HepG2 (cell line): Measurements from ENCODE around the gene SLC36A3. TPM values are rescaled to one million over a fixed set of nuclear protein-coding genes. Genes with fewer than 3 reads are reported as not detected.

Experiments
- ATAC-seq: fragments of 200-7000 bp; cut with Tn5 transposase; 3 replicates; pipeline ENCODE4 v1.9.1; 2020; ENCODE audit warnings: mild to moderate bottlenecking, moderate library complexity
- BruUV-seq: library from RNA; stranded (reverse); fragments of 400-500 nt; replicated peaks from 2 replicates; lab custom pipeline; 2021; lab: Mats Ljungman, UMichigan
- CTCF ChIA-PET: fragments of 300-600 bp; formaldehyde crosslinking; extraction: SDS; loops from one replicate; lab custom pipeline; 2021; ENCODE audit warnings: low total read pairs, inconsistent platforms, low intra/inter-chr PET ratio; lab: Yijun Ruan, JAX
- POLR2A ChIA-PET: fragments of 350-600 bp; sonication (Branson Sonifier 250); formaldehyde crosslinking; loops from one replicate; lab custom pipeline; 2020; ENCODE audit warnings: antibody characterized with exemption, inconsistent platforms; lab: Yijun Ruan, JAX
- DNase-seq: peaks from one replicate; pipeline ENCODE4 v3.0.0-alpha.2; 2015; ENCODE audit warnings: low spot score
- FAIRE-seq: peaks from 3 replicates; lab custom pipeline; 2011; peaks lifted over from hg19 to GRCh38; lab: Jason Lieb, UNC
- H2AFZ ChIP-seq: one replicate; pipeline ENCODE4 v1.6.1; 2011; ENCODE audit warnings: low read length, inconsistent platforms
- H3K27ac ChIP-seq: fragments of 300-600 bp; 3 replicates; pipeline ENCODE4 v1.8.0; 2011; ENCODE audit warnings: mixed run types, mild to moderate bottlenecking, mixed read lengths, low read length, inconsistent platforms; ENCODE audit not compliant: insufficient read depth; ENCODE audit errors: extremely low read length
- H3K27me3 ChIP-seq, 2 experiments: fragments of 200-600 bp in 1 of 2; 2 replicates in 1 of 2; 3 replicates in 1 of 2; pipeline versions ENCODE4 v1.6.0 to v1.8.0; 2011; ENCODE audit warnings: low read length in 2 of 2, mild to moderate bottlenecking in 2 of 2, moderate library complexity in 2 of 2, inconsistent platforms in 1 of 2; ENCODE audit not compliant: insufficient read depth in 2 of 2, control insufficient read depth in 1 of 2
- H3K36me3 ChIP-seq, 2 experiments: fragments of 200-600 bp in 1 of 2; replicated peaks in 1 of 2; 2 replicates in 1 of 2; 3 replicates in 1 of 2; pipeline versions ENCODE4 v1.5.1 to v1.8.0; 2011; ENCODE audit warnings: low read length in 2 of 2, inconsistent platforms in 1 of 2; ENCODE audit not compliant: insufficient read depth in 2 of 2, control insufficient read depth in 1 of 2
- H3K4me1 ChIP-seq: 2 replicates; pipeline ENCODE4 v1.5.1; 2012; ENCODE audit warnings: low read length, inconsistent platforms; ENCODE audit not compliant: insufficient read depth
- H3K4me2 ChIP-seq: 2 replicates; pipeline ENCODE4 v1.6.0; 2011; ENCODE audit warnings: low read depth, low read length, inconsistent platforms
- H3K4me3 ChIP-seq, 3 experiments: fragments of 200-600 bp in 1 of 3; sonication (generic), shearing (Covaris generic) in 1 of 3; replicated peaks in 1 of 3; 2 replicates each; pipeline ENCODE4 v1.5.1; 2011 to 2016; ENCODE audit warnings: low read length in 3 of 3, inconsistent platforms in 2 of 3, low read depth in 2 of 3, mild to moderate bottlenecking in 2 of 3, control low read depth in 1 of 3, mixed read lengths in 1 of 3; ENCODE audit not compliant: insufficient read depth in 1 of 3
- H3K79me2 ChIP-seq: one replicate; pipeline ENCODE4 v1.6.1; 2011; ENCODE audit warnings: low read length, inconsistent platforms; ENCODE audit not compliant: insufficient read depth
- H3K9ac ChIP-seq: 2 replicates; pipeline ENCODE4 v1.6.0; 2011; ENCODE audit warnings: mild to moderate bottlenecking, low read depth, low read length, inconsistent platforms; ENCODE audit not compliant: insufficient read depth
- H3K9me3 ChIP-seq: 2 replicates; pipeline ENCODE4 v1.5.1; 2012; ENCODE audit warnings: mild to moderate bottlenecking, low read length
- H4K20me1 ChIP-seq: 2 replicates; pipeline ENCODE4 v1.6.0; 2011; ENCODE audit warnings: inconsistent platforms, mild to moderate bottlenecking, low read length, moderate library complexity; ENCODE audit not compliant: insufficient read depth
- ZC3H4 ChIP-seq: sonication (generic); formaldehyde crosslinking; IDR thresholded peaks from 2 replicates; pipeline ENCODE4 v1.4.0; 2020; ENCODE audit warnings: missing genetic modification reagents, borderline replicate concordance
- ZNF12 ChIP-seq: sonication (generic); formaldehyde crosslinking; IDR thresholded peaks from 2 replicates; pipeline ENCODE4 v1.5.0; 2020; ENCODE audit warnings: missing genetic modification reagents
- WGBS: methylation state at CpG from one replicate; pipeline ENCODE4 v1.1.6; 2017; ENCODE audit warnings: low lambda C conversion rate; 5-methylcytosine and 5-hydroxymethylcytosine counted together
- in situ Hi-C: cut with HindIII; loops from 2 replicates; pipeline ENCODE4 v1.10.0; 2017; ENCODE audit warnings: low pct_unique_long_range_greater_than_20kb; ENCODE audit not compliant: extremely low pct_ligation_motif_present
- intact Hi-C: fragments of 100-400 bp; cut with micrococcal nuclease; formaldehyde crosslinking; loops from one replicate; pipeline ENCODE4 v1.10.0; 2022; ENCODE audit not compliant: unreplicated experiment
- polyA plus RNA-seq, 8 experiments: library from polyadenylated mRNA; depleted of rRNA in 3 of 8; stranded (reverse) in 7 of 8; unstranded in 1 of 8; fragments of >200 nt; fragmentation: Illumina TruSeq in 4 of 8; extraction: Trizol in 4 of 8; gene quantifications; 2 replicates each; pipeline versions ENCODE4 v1.2.1 to v1.2.3, GENCODE V29; 2011 to 2016; ENCODE audit warnings: low read depth in 4 of 8, missing spikeins in 1 of 8, mixed read lengths in 1 of 8; ENCODE audit not compliant: insufficient read depth in 1 of 8
- total RNA-seq, 5 experiments: library from RNA; depleted of rRNA; stranded (reverse); fragments of >200 nt; fragmentation: Illumina TruSeq; extraction: Trizol; gene quantifications; 2 replicates each; pipeline ENCODE4 v1.2.3, GENCODE V29; 2016; ENCODE audit warnings: low read depth in 1 of 5

Gene SLC36A3
- total and polyA plus RNA-seq, 2 of the 13 experiments (the other 11 are each of a cell fraction or from before 2014, with no cell fraction given): not detected

- POLR2A ChIA-PET: no interaction called here
- H3K27me3 ChIP-seq: peaks cover 0 to 1% of the 10 kb centered on the region in 2 experiments; a peak in 2 of 5 replicates
- FAIRE-seq: no peak
Observed at GRCh38 chr5:151227918-151228447, 75.6 kb downstream of the SLC36A3 start.

More at GRCh38 chr5:151227918-151228447, 75.6 kb downstream of the SLC36A3 start:
- no peak overlapping the region for H3K9ac ChIP-seq
- DNase-seq (no peak), ATAC-seq (no peak)
- no peaks in the 10 kb centered on the region for H3K36me3 ChIP-seq
- CTCF ChIA-PET: no interaction called here
- in situ Hi-C loops: no loop called here
- peaks cover 4% of the 10 kb centered on the region for H3K4me1 ChIP-seq
- no peak overlapping the region for H3K27ac ChIP-seq
- H3K79me2 ChIP-seq: no peaks in the 10 kb centered on the region
- no peak overlapping the region for H3K4me3 ChIP-seq
- WGBS: 38% methylated on average over 6 of the region's 6 CpGs
- H3K4me2 ChIP-seq: no peak overlapping the region
- no peak for TF ChIP-seq ZC3H4
- peak; percentile 77; the same call in 1 of the 2 replicates for TF ChIP-seq ZNF12
- no peaks in the 10 kb centered on the region for H4K20me1 ChIP-seq
- intact Hi-C loops: loop anchor here (10.0 kb wide), 1 partner anchor 223 kb away; no protein-coding TSS in a partner anchor
- no peaks in the 10 kb centered on the region for H3K9me3 ChIP-seq
- H2AFZ ChIP-seq: no peak overlapping the region
- no TSS peak for BruUV-seq

Other genes with a start within 250 kb of the SLC36A3 start
- gene TNIP1, start 222.7 kb downstream of the SLC36A3 start, total RNA-seq (2016; rRNA removed; fragmentation: Illumina TruSeq; extraction: Trizol): 26.2 and 29.8 TPM in 2 replicates
- gene TNIP1, start 222.7 kb downstream of the SLC36A3 start, polyA plus RNA-seq (2011; rRNA removed): 45.9 and 48.7 TPM in 2 replicates
- 125 and 154 TPM in 2 replicates for gene ANXA6, start 146.0 kb downstream of the SLC36A3 start, total RNA-seq (2016; rRNA removed; fragmentation: Illumina TruSeq; extraction: Trizol)
- 103 and 120 TPM in 2 replicates for gene ANXA6, start 146.0 kb downstream of the SLC36A3 start, polyA plus RNA-seq (2011; rRNA removed)
- 45.2 and 46.3 TPM in 2 replicates for gene CCDC69, start 79.7 kb downstream of the SLC36A3 start, total RNA-seq (2016; rRNA removed; fragmentation: Illumina TruSeq; extraction: Trizol)
- gene CCDC69, start 79.7 kb downstream of the SLC36A3 start, polyA plus RNA-seq (2011; rRNA removed): 12.2 and 14.4 TPM in 2 replicates
- gene GM2A, start 50.6 kb downstream of the SLC36A3 start, total RNA-seq (2016; rRNA removed; fragmentation: Illumina TruSeq; extraction: Trizol): 16.6 and 29.6 TPM in 2 replicates
- 12.9 and 14.6 TPM in 2 replicates for gene GM2A, start 50.6 kb downstream of the SLC36A3 start, polyA plus RNA-seq (2011; rRNA removed)
- gene SLC36A2, start 43.8 kb upstream of the SLC36A3 start, total RNA-seq (2016; rRNA removed; fragmentation: Illumina TruSeq; extraction: Trizol): not detected in 2 replicates
- 0.03 TPM in 1 of 2 replicates, not detected in the other for gene SLC36A2, start 43.8 kb upstream of the SLC36A3 start, polyA plus RNA-seq (2011; rRNA removed)
- 5.5 and 8.0 TPM in 2 replicates for gene SLC36A1, start 143.8 kb upstream of the SLC36A3 start, total RNA-seq (2016; rRNA removed; fragmentation: Illumina TruSeq; extraction: Trizol)
- gene SLC36A1, start 143.8 kb upstream of the SLC36A3 start, polyA plus RNA-seq (2011; rRNA removed): 8.5 and 8.9 TPM in 2 replicates